ENCODE measurements around the gene APBA1.

DNA sequence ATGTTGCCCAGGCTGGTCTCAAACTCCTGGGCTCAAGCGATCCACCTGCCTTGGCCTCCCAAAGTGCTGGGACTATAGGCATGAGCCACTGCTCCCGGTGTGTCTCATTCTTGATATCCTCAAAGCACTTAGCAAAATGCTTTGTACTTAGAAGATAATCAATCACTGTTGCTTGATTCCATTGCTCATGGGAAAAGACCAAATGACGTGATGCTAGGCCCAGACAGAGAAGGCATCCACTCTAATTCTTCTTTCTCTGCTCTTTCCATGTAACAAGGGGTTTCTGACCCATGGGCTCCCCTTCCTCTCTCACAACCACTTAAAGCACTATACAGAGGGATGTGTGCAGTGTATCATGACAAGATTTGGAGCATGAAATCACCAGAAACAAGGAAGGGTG, 83.0 kb downstream of the APBA1 start:
- TF ChIP-seq POLR2AphosphoS5 (IDR thresholded peaks at IDR 0.05; ENCODE audit: low read depth, low read length): no peak
- TF ChIP-seq TAF1 (IDR thresholded peaks at IDR 0.05; ENCODE audit: borderline replicate concordance, insufficient read depth, low read length): no peak
- TF ChIP-seq SIN3A (IDR thresholded peaks at IDR 0.05; ENCODE audit: borderline replicate concordance, insufficient read depth, low read length): no peak

Data from PFSK-1 (cell line).